ENCODE measurements around the gene RPLP2.

- no peak for TF ChIP-seq EZH2 (IDR thresholded peaks at IDR 0.05; ENCODE audit: borderline replicate concordance, insufficient read depth, low read depth, low read length, poor library complexity, severe bottlenecking)
- TF ChIP-seq CTCF (IDR thresholded peaks at IDR 0.05) = no peak
These were observed 38.1 kb downstream of the RPLP2 start for GRCh38 chr11:847876-848275.
